T-helper 2 cell treated with Interferon-gamma antibody and Interleukin-4, amounts not matched to agents 100 ng/mL and 5 ng/mL, for 36 hours (primary cell): ENCODE results near the gene MTUS2. TPM values are rescaled to one million over a fixed set of nuclear protein-coding genes. Genes with fewer than 3 reads are reported as not detected.
"Not testable (repeated sequence)": the region's sequence is repeated elsewhere in the genome, so short reads cannot be mapped to it uniquely, and the experiment has no call there.

Source experiments
- intact Hi-C: fragments of 100-400 bp; cut with micrococcal nuclease; formaldehyde crosslinking; loops from one replicate; pipeline ENCODE4 v1.15.1; 2023
- total RNA-seq: library from RNA; stranded (reverse); gene quantifications from 2 replicates; pipeline ENCODE4 v1.2.3, GENCODE V29; 2022

MTUS2 gene
- total RNA-seq, 1 donor from 2014 or later: not detected

DNA sequence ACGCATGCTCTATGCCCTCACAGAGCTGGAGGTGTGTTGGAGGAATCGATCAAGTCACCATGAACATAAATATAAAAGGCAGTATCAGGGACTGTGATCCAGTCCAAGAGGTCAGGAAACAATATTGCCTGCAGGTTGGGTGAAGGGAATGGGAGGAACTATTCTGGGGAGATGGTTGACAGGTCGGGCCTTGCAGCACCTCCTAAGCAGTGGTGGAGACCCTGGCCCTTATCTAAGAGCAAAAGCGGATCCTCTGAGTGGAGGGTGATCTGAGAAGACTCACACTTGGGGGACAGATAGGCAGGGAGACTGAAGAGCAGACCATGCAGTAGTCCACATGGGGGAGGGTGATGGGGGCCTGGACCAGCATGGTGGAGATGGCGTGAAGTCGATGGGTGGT lies 561.9 kb downstream of the MTUS2 start:
- intact Hi-C loops: no loop called here

DNA sequence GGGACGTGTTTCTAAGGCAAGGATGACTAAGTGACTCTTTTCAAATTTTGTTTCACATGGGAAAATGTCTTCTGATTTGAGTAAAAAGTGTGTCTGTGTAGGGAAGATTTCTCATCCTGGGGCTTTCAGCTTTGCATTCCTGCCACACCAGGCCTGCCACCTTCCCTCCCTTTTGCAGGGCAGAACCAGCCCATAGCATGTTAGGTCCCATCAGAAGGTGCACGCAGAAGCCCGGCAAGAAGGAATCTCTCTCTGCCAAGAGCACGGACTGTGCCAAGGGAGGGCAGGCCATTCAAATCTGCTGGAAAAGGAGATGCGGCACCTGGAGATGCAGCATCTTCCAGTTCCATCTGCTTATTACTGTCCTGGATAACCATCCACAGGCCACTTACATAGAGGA lies 563.3 kb downstream of the MTUS2 start:
- intact Hi-C loops: no loop called here

DNA sequence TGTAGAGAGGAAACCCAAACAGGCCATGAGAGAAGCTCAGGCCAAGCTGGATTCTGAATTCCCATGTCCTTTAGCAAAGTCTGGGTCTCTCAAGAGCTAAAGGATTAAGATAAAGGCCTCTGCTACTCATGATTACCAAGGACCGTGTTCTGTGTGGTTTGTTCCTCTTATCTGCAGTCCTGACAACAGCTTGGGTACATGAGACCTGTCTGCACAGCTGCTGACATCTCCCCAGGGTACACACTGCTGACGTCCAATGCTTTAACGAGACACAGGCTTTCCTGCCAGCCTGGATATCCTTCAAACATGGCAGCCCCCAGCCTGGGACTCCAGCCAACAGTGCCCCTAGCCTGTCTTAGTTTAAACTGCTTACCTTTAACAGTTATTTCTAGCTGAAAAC lies 564.3 kb downstream of the MTUS2 start:
- intact Hi-C loops: no loop called here

DNA sequence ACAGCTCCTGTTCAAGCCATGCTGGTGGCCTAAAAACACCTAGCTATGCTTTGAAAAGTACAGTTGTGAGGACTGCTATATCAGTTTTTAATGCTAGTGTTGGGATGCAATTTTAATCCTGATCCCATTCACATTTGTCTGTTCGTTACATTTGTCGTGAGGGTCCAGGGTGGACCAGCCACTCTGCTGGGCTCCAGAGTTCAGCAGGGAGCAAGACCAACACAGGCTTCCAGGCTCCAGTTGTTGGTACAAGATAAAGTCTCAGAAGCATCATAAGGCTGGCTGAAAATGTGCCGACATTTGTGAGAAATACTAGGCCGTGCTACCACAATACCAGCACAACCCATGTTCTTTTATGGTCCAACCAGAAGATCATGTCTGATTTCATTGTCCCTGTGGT lies 564.7 kb downstream of the MTUS2 start:
- intact Hi-C loops: no loop called here

DNA sequence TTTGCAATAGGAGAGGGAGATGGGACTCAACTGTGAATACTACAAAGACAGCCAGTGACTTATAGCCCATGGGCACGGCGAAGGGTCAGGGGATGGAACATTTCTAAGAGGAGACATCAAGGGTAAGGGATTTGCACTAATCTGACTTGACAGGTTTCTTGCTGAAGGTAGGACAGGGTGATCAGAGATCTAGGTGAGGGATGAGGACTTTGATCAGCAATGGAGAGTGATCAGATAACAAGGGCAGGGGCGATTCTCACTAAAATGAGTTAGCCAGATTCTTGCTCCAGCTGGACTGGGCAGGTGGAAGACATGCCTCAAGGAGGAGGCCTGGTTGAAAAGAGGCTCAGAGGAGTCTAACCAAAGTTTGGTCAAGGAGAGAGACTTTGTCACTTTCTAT lies 566.1 kb downstream of the MTUS2 start:
- intact Hi-C loops: no loop called here

DNA sequence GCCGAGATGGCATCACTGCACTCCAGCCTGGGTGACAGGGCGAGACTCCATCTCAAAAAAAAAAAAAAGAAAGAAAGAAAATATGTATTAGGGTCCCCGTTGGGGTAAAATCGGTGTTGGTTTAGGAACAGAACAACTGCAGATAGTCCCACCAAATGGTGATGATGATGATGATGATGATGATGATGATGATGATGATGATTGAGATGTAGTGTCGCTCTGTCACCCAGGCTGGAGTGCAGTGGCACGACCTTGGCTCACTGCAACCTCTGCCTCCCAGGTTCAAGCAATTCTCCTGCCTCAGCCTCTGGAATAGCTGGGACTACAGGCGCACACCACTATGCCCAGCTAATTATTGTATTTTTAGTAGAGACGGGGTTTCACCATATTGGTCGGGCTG lies 570.5 kb downstream of the MTUS2 start:
- intact Hi-C loops: not testable (repeated sequence)

DNA sequence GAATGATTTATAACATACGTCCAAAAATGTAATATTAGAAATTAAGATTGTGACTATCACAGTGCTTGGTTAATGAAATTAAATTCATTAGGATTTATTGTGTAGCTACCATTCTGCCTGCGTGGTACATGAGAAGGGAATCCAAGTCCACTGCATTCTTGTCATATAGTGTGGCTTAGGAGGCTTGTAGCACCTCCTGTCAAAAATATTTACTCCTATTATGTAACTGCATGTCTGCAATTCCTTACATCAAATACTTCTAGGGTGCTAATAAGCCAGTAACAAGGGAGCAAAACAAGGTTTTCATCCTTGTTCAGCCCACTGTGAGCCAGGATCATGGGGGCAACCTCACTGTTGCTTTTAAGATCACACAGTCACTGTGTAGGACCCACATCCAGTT lies 576.3 kb downstream of the MTUS2 start:
- intact Hi-C loops: no loop called here

DNA sequence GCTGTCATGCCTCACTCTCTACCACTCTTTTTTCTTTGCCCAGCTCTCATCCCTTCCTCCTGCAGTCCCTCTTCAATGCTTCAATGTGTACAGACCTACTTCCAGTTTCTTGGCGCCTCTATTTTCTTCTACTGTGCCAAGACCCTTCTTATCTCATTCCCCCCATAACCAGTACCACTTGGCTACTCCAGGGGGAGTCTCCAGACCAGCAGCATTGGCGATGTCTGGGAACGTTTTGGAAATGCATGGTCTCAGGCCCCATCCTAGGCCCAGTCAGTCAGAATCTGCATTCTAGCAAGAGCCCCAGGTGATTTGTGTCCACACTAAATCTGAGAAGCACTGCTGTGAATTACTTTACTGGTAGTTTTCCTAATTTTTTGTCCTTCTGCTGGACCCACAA lies 577.1 kb downstream of the MTUS2 start:
- intact Hi-C loops: no loop called here

DNA sequence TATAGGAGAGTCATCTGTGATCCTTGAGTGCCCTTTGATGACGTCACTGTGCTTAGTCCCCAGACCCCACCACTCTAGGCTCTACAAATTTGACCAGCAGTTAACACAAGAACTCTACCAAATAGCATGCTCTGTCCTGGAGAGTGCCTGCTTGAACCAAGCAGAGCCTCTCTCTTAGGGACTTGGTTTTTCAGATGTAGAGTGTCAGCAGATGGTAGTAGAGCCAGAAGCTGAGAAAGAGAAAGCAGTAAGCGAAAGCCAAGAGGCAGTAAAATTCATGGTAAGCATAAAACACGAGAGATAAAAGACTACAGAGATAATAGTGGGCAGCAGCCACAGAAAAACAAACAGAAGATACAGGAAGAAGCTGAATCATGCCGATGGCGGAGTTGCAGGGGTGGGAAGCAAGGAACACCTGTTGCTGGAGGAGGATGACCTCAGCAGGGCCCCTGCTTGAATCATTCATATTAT lies 582.1 kb downstream of the MTUS2 start:
- intact Hi-C loops: no loop called here

DNA sequence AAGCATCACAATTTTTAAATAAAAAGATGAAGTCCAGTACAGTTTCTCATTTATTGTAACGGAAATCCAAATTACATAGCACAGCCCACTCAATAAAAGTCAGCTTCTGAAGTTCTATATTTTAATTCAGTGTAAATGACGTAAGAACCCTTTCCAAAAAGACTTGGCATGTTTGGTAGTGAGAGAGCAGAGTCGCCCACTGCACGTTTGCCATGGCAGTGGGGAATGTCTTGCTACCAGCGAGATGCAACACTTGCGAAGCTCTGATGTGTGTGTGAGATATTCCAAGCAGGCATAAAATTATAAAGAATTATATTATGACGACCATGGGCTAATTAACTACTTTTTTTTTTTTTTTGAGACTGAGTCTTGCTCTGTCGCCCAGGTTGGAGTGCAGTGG lies 585.3 kb downstream of the MTUS2 start:
- intact Hi-C loops: no loop called here

DNA sequence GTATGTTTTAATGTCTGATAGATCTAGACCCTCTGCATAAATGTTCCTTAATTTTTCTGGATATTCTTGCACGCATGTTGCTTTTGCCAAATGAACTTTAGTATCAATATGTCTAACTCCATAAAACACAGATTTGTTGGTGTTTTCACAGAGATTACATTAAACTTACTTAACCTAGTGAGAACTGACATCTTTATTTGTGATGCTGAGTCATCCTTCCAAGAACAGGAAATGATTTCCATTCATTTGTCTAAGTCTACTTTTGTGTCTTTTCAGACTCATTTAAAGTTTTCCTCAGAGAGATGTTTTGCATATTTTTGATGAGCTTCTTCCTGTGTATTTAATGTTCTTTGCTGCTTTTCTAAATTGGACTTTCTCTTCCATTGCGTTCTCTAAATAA lies 591.3 kb downstream of the MTUS2 start:
- intact Hi-C loops: no loop called here

DNA sequence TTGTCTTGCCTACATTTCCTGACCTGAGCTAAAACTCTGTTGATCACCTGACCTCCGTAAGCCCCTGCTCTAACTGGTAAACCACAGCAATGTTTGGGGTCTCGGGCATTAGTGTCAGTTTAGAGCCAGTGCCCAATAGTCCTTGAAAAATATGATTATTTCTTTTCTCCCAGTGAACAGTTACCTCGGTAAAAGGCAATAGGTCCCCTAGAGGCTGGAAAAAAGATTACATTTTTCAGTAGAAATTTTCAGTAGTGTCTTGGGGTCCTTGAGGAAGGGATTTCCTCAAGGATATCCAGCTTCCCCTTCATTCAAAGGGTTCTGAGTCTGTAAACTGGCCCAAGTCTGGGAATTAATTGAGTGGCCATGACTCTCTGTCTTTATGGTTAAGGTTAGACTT lies 597.9 kb downstream of the MTUS2 start:
- intact Hi-C loops: no loop called here

DNA sequence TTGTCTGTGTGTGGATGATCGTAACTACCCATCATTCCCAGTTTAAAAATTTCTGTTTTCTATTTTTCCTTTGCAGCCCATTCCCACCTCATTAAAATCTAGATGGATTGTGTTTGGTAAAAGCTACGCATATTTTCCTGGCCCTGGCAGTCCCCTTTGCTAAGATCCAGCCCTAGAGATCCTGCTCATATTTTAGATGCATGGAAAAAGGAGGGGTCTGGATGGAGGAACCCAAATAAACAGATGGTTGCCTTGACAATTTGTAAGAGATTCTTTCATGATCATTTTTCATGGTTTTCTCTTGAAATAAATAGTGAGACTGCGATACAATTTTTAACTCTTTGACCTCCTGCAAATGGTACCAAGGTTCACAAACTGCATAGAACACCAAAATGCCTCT lies 601.0 kb downstream of the MTUS2 start:
- intact Hi-C loops: no loop called here

DNA sequence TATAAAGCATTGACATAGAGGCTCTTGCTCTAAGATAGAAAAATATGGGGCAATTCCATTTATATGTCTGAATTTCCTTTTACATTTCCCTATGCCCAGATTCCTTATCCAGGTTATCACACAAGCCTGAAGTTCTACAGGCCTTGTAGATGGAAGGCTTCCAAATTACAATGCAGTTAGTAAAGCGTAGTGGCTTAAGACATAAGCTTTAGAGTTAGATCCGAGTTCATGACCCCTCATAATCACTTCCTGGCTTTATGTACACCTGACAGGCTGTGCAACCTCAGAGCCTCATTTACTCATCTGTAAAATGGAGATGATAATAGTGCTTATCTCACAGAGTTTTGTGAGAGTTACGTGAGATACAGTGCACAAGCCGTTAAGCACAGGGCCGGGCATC lies 601.9 kb downstream of the MTUS2 start:
- intact Hi-C loops: no loop called here

DNA sequence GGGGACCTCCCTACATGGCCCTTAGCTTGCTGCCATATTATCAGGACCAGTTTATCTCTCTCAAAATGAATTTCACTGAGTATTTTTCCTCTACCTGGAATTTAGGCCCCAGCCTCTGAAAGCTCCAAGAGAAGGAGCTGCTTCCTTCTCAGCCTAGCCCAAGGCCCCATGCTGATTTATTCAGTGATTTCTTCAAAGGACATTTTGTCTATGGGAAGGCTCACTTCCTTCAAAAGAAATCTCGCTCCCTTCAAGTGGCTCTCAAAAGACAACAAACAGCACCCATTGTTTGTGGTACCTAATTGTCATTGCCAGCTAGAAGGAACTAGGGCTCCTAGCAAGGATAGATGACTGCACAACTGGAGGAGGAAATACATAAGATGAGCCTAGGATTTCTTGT lies 602.9 kb downstream of the MTUS2 start:
- intact Hi-C loops: no loop called here

DNA sequence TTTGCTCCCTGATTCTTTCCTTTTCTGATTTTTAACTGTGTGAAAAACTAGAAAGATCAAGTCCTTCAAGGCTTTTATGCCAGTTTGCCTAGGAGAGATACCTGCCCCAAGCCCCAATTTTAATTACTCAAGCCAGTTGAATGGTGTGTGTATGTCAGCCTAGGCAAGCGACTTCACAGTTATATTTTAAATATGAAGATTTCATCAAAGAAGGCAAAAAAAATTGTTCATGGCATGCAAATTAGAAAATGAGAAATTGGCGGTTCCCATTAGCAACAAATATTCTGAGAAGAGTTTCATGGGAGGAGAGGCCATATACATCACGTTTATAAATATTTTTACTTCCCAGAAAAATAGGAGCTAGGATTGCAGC lies 607.8 kb downstream of the MTUS2 start:
- intact Hi-C loops: no loop called here

DNA sequence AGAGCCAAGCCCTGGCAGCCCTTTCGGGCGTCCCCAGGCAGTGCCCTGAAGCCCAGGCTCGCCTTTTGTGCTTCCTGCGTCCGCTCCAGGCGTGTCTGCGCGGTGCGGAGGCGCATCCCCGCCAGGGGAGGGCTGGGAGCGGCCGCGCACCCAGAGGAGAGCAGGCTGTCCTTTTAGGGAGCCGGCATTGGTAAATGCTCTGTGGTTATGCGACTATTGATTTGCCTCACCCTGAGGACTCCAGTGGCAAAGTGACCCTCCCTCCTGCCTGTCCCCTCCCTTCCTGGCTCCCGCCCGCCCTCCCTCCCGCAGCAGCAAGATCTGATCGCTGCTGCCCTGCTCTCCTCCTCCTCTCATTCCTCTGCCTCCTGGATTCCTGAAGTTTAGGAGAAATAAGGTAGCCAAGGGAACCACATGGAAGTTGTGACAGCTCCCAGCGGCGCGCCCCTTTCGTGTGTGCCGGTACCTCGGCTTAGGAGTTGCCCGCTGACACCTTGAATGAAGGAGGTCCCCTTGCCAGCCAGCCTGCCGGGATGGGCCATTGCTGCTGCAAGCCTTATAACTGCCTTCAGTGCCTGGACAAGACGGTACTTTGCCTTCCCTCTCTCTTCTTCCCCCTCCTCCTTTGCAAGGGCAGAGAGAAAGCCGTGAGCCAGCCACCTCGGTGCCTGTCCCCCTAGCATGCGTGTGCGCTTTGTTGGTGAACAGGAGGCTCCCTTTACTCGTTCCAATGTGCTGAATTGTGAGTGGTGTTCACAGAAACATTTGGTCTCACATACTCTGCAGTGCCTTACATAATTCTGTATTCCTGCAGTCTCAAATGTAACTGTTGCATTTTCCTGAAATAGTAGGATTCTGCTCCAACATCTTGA lies 608.4 kb downstream of the MTUS2 start:
- intact Hi-C loops: no loop called here

DNA sequence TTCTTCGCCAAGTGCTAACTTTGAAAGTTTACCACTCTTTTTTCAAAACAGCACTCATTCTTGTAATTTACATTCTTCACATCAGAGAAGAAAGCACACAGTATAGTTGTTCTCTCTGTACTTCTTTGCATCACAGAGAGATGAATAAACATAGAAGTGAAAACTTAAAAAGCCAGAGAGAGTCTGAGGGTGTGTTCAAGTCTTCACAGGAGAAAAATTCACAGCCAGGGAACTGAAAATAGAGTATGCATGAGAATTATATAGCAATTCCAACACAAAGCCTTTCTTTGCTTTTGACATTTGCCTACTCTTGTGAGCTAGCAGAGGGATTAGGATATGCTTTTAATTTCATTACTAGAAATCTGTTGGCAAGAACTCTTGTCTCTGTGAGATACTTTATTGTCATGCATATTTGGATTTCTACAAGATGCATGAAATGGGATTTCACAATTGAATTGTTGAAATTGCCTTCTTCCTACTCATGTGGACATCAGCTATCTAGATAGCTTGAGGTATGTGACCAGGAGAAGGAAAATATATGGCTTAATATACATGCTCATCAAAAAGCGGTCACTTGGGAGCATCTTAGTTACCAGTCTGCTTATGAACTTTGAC lies 609.3 kb downstream of the MTUS2 start:
- intact Hi-C loops: no loop called here

DNA sequence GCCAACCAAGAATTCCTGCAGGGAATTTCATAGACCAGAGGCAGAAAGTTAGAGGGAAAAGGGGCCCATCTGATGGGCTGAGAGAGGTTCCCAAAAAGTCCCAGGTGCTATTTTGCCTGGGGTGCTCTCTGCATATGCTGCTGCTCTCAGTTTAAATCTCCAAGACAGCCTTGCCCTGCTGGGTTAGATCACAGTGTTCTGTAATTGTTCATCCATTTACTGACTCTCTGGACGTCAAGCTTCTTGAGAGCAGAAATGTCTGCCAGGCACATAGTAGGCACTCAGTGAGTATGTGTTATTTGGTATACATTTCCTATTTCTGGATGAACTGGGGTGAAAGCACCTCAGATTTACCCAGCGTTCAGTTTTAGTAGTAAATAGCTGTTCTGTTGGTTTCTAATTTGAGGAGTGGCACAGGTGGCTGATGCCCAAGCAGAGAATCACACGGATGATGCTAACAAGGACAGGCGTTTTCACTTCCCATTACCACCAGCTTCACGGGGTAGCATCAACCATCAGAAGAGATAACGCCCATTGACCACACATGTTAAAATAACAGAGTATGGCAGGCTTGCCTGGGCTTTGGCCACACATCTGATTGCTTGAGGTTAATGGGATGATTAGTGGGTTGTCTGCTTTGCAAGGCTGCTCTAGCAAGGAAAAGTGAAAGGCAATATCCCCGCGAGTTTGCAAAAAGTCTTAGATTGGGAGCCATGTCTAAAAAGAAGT lies 614.2 kb downstream of the MTUS2 start:
- intact Hi-C loops: no loop called here

DNA sequence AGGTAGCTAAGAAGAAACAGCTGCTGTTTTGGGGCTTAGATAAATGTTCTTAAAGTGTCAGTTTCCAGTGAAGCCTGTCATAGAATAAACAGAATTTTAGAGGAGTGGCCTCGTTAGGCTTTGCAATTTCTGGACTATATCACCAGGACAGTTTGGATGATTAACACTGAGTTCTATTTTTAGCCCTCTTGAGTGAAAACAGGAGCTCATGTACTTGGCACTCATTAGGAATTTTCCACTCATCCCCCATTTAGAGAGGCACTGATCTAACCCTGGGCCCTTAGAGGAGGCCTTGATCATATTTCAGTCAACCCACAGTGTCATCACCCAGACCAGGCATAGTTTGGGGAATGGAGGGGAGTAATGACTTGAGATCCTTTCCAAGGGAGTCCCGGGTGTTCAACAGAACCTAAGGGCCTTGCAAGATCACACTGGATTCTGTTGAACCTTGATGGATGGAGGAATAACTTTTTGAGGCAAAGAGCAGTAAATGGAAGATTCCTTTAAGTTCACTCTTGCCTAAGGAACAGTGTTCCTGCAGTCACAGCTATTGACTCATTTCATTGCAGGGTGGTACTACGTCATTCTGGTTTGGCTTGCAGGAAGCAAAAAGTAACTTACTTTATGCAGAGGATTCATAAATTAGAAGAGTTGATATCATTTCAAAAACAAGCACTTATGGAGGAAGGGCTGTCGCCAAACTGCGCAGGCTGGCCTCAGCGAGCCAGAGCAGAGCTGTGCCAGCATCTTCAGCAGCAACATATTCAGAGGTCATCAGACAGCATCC lies 615.2 kb downstream of the MTUS2 start:
- intact Hi-C loops: no loop called here

DNA sequence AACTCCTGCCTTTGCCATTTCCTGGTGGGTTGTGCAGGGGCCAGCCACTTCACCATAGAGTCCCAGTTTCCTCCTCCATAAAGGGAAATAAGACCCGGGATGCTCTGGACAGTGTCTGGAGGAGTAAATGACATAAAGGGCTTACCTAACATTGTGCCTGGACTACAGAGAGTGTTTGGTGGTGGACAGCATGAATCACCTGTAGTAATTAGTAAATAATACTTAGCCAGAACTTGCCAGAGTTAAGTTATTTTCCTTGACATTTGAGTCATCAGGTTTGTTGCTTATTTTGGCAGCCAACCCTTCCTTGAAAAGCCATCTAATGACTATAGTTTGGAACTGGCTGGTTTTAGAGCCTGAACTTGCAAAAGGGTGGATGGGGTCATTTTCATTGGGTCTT lies 616.2 kb downstream of the MTUS2 start:
- intact Hi-C loops: no loop called here
